ENCODE data around the gene OLFM3. TPM values are rescaled to one million over a fixed set of nuclear protein-coding genes. Genes with fewer than 3 reads are reported as not detected.

The OLFM3 gene
- total RNA-seq, 4 donors from 2014 or later = 0.11 to 0.50 TPM; not detected in 2

GRCh38 chr1:101797722-101798121 lies 199.0 kb downstream of the OLFM3 start:
- Histone ChIP-seq H3K4me1 (peaks cover 0 to 12% of the 10 kb centered on the region in 2 donors), H3K9me3 (no peaks in the 10 kb centered on the region), H3K27ac (no peak overlapping the region), H3K4me3 (replicated peaks in 1 of 3) (no peak overlapping the region), H3K27me3 (no peaks in the 10 kb centered on the region), H3K36me3 (no peaks in the 10 kb centered on the region)
- WGBS, 2 donors = 75 to 80% methylated on average over 5 of the region's 5 CpGs
- no peak for DNase-seq
- TF ChIP-seq, protein P1, sequence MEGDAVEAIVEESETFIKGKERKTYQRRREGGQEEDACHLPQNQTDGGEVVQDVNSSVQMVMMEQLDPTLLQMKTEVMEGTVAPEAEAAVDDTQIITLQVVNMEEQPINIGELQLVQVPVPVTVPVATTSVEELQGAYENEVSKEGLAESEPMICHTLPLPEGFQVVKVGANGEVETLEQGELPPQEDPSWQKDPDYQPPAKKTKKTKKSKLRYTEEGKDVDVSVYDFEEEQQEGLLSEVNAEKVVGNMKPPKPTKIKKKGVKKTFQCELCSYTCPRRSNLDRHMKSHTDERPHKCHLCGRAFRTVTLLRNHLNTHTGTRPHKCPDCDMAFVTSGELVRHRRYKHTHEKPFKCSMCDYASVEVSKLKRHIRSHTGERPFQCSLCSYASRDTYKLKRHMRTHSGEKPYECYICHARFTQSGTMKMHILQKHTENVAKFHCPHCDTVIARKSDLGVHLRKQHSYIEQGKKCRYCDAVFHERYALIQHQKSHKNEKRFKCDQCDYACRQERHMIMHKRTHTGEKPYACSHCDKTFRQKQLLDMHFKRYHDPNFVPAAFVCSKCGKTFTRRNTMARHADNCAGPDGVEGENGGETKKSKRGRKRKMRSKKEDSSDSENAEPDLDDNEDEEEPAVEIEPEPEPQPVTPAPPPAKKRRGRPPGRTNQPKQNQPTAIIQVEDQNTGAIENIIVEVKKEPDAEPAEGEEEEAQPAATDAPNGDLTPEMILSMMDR (IDR thresholded peaks at IDR 0.05) = no peak
- TF ChIP-seq POLR2A (IDR thresholded peaks at IDR 0.05) = no peak
- intact Hi-C loops (cut with DNase I) = no loop called here

DNA sequence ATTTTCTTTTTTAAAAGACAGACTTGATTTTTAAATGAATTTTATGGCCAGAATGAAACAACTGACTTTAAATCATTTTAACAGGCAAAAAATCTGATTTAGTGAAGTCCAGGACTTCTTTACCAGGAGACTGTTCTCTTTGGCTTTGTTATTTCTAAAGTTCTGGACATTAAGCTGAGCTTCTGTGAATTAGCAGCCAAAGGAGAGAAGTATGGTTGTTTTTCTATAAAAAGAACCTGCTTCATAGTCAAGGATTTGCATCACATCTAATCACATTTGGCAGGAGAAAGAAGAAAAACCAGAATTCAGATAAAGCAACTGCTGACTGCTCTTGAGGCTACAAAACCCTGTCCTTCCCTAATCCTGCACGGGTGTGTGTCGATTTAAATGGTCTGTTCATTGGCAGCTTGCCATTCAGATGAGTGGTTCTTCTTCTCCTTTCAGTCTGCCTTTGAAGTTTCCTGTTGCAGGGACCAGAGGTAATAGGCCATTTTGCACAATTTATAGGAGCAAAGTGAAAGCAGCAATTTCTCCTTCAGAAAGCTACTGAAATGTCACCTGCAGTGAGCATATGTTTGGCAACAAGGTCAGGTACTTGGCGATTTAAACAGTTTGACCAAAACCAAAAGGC lies 215.4 kb downstream of the OLFM3 start:
- peak; percentile 78 to 81 for DNase-seq
- 7% methylated on average over 3 of the region's 3 CpGs for WGBS, 2 donors
- intact Hi-C loops (cut with DNase I) = no loop called here
- H3K4me3 ChIP-seq (replicated peaks in 1 of 3) = no peak overlapping the region
- peaks cover 4 to 7% of the 10 kb centered on the region in 2 donors for H3K4me1 ChIP-seq
- no peaks in the 10 kb centered on the region for H3K27me3 ChIP-seq
- no peaks in the 10 kb centered on the region for H3K9me3 ChIP-seq
- H3K36me3 ChIP-seq = no peaks in the 10 kb centered on the region
- H3K27ac ChIP-seq = peak overlapping the region; percentile 81 to 92 (median 91)
- no peak for TF ChIP-seq POLR2A (IDR thresholded peaks at IDR 0.05)
- TF ChIP-seq, protein P1 (IDR thresholded peaks at IDR 0.05) = no peak

DNA sequence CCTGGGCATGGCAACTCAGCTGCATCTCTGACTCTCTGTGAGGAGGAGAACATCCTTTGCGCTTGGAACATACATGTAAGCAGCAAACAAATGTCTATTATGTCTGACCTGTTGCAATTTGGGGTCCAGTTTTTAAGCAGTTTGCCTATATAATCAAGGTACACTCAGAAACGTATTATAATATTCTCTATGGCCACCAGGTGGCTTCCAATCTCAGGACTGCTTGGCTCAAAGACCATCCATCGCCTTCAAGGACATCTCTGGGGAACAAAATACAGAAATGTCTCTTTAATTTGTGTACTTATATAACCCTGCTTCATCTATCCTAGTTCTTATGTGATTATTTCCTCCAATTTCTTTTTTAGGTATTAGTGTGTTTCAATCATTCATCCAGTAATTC lies 227.2 kb downstream of the OLFM3 start:
- no peaks in the 10 kb centered on the region for H3K4me1 ChIP-seq
- no peaks in the 10 kb centered on the region for H3K27me3 ChIP-seq
- DNase-seq = peak; percentile 2
- no peak overlapping the region for H3K4me3 ChIP-seq (replicated peaks in 1 of 3)
- intact Hi-C loops (cut with DNase I) = no loop called here
- H3K9me3 ChIP-seq = no peaks in the 10 kb centered on the region
- TF ChIP-seq, protein P1 (IDR thresholded peaks at IDR 0.05) = peak in 5 of 6 experiments; percentile 21 to 57 (median 41)
- TF ChIP-seq POLR2A (IDR thresholded peaks at IDR 0.05) = no peak
- 54 to 60% methylated on average over 3 of the region's 3 CpGs for WGBS, 2 donors
- H3K27ac ChIP-seq = no peak overlapping the region
- H3K36me3 ChIP-seq = no peaks in the 10 kb centered on the region

- Histone ChIP-seq H3K36me3 (no peaks in the 10 kb centered on the region), H3K9me3 (no peaks in the 10 kb centered on the region), H3K4me1 (no peaks in the 10 kb centered on the region), H3K27me3 (no peaks in the 10 kb centered on the region), H3K4me3 (replicated peaks in 1 of 3) (no peak overlapping the region), H3K27ac (no peak overlapping the region)
- TF ChIP-seq POLR2A (IDR thresholded peaks at IDR 0.05) = no peak
- TF ChIP-seq, protein P1 (IDR thresholded peaks at IDR 0.05) = no peak
- intact Hi-C loops (cut with DNase I) = no loop called here
- DNase-seq = no peak
- WGBS, 2 donors = 70 to 83% methylated on average over 5 of the region's 5 CpGs
Measured at GRCh38 chr1:101757985-101758384, 238.7 kb downstream of the OLFM3 start.

GRCh38 chr1:101756411-101756810 lies 240.3 kb downstream of the OLFM3 start:
- Histone ChIP-seq H3K27me3 (no peaks in the 10 kb centered on the region), H3K4me3 (replicated peaks in 1 of 3) (no peak overlapping the region), H3K9me3 (no peaks in the 10 kb centered on the region), H3K27ac (no peak overlapping the region), H3K36me3 (no peaks in the 10 kb centered on the region), H3K4me1 (no peaks in the 10 kb centered on the region)
- no peak for DNase-seq
- 77 to 80% methylated on average over 2 of the region's 2 CpGs for WGBS, 2 donors
- intact Hi-C loops (cut with DNase I) = no loop called here
- no peak for TF ChIP-seq POLR2A (IDR thresholded peaks at IDR 0.05)
- TF ChIP-seq, protein P1 (IDR thresholded peaks at IDR 0.05) = no peak

Small RNAs within 50 kb of the gene (small RNA-seq; reads per million reads assigned to genes)
- gene RNU6-352P = not detected
